Immature natural killer cell (primary cell): ENCODE measurements around the gene SHISA5. TPM values are rescaled to one million over a fixed set of nuclear protein-coding genes. Genes with fewer than 3 reads are reported as not detected.
"Not testable (repeated sequence)": the region's sequence is repeated elsewhere in the genome, so short reads cannot be mapped to it uniquely, and the experiment has no call there.

Source experiments
- DNase-seq, 3 donors: peaks; one replicate each; pipeline ENCODE4 v3.0.0; 2022; ENCODE audit warnings: mixed read lengths in 1 of 3
- H3K27ac Mint-ChIP-seq, 6 donors: one replicate each; pipeline ENCODE4 v1.8.0; 2020; ENCODE audit warnings: mixed read lengths in 6 of 6, mild to moderate bottlenecking in 5 of 6, inconsistent platforms in 4 of 6, moderate library complexity in 3 of 6
- H3K27me3 Mint-ChIP-seq, 3 donors: one replicate each; pipeline ENCODE4 v1.8.0; 2020 to 2021; ENCODE audit warnings: low read depth in 3 of 3, mild to moderate bottlenecking in 3 of 3, mixed read lengths in 3 of 3, moderate library complexity in 3 of 3, inconsistent platforms in 1 of 3
- H3K36me3 Mint-ChIP-seq, 3 donors: one replicate each; pipeline ENCODE4 v1.8.0; 2020; ENCODE audit warnings: mixed read lengths in 3 of 3, inconsistent platforms in 2 of 3, mild to moderate bottlenecking in 2 of 3
- H3K4me1 Mint-ChIP-seq, 2 donors: one replicate each; pipeline ENCODE4 v1.8.0; 2020; ENCODE audit warnings: inconsistent platforms in 2 of 2, mild to moderate bottlenecking in 2 of 2, mixed read lengths in 2 of 2, moderate library complexity in 1 of 2
- H3K4me3 Mint-ChIP-seq, 5 donors: one replicate each; pipeline ENCODE4 v1.8.0; 2020; ENCODE audit warnings: mild to moderate bottlenecking in 5 of 5, mixed read lengths in 5 of 5, inconsistent platforms in 3 of 5, moderate library complexity in 3 of 5
- H3K9me3 Mint-ChIP-seq, 6 donors: one replicate each; pipeline ENCODE4 v1.8.0; 2020; ENCODE audit warnings: mild to moderate bottlenecking in 6 of 6, mixed read lengths in 6 of 6, inconsistent platforms in 4 of 6, moderate library complexity in 3 of 6
- polyA plus RNA-seq, 3 donors: library from polyadenylated mRNA; unstranded; fragments of 300-500 nt; fragmentation: Illumina TruSeq; gene quantifications; one replicate each; pipeline ENCODE4 v1.2.3, GENCODE V29; 2021

Gene SHISA5
- polyA plus RNA-seq, 3 donors from 2014 or later = 351 to 618 (median 505) TPM

GRCh38 chr3:48478626-48479555, 25.1 kb downstream of the SHISA5 start:
- peak overlapping the region; percentile 95 to 100 (median 97) for H3K27ac Mint-ChIP-seq
- H3K27me3 Mint-ChIP-seq = peaks cover 9 to 18% (median 10%) of the 10 kb centered on the region in 3 donors
- H3K9me3 Mint-ChIP-seq = no peaks in the 10 kb centered on the region
- peak; percentile 81 to 83 (median 82) for DNase-seq
- H3K4me3 Mint-ChIP-seq = peak overlapping the region; percentile 83 to 93 (median 91)
- H3K36me3 Mint-ChIP-seq = no peaks in the 10 kb centered on the region
- H3K4me1 Mint-ChIP-seq = peaks cover 39 to 45% of the 10 kb centered on the region in 2 donors

GRCh38 chr3:48477959-48478520, 25.9 kb downstream of the SHISA5 start:
- H3K4me1 Mint-ChIP-seq = peaks cover 46 to 51% of the 10 kb centered on the region in 2 donors
- no peaks in the 10 kb centered on the region for H3K36me3 Mint-ChIP-seq
- DNase-seq = no peak
- H3K9me3 Mint-ChIP-seq = no peaks in the 10 kb centered on the region
- H3K27ac Mint-ChIP-seq = peak overlapping the region; percentile 95 to 100 (median 97)
- H3K4me3 Mint-ChIP-seq = peak overlapping the region; percentile 83 to 93 (median 91)
- H3K27me3 Mint-ChIP-seq = peaks cover 9 to 20% (median 10%) of the 10 kb centered on the region in 3 donors

- Mint-ChIP-seq H3K27me3 (peaks cover 12 to 22% (median 14%) of the 10 kb centered on the region in 3 donors), H3K9me3 (no peaks in the 10 kb centered on the region), H3K36me3 (no peaks in the 10 kb centered on the region), H3K4me1 (peaks cover 51 to 60% of the 10 kb centered on the region in 2 donors), H3K4me3 (no peak overlapping the region), H3K27ac (peak overlapping the region; percentile 95 to 100 (median 97))
- no peak for DNase-seq
Measured at GRCh38 chr3:48476426-48477053, 27.4 kb downstream of the SHISA5 start.

GRCh38 chr3:48475188-48475587, 28.8 kb downstream of the SHISA5 start:
- Mint-ChIP-seq H3K9me3 (no peaks in the 10 kb centered on the region), H3K4me1 (peaks cover 49 to 67% of the 10 kb centered on the region in 2 donors), H3K4me3 (no peak overlapping the region), H3K36me3 (no peaks in the 10 kb centered on the region), H3K27me3 (peaks cover 12 to 21% (median 14%) of the 10 kb centered on the region in 3 donors), H3K27ac (peak overlapping the region; percentile 83 to 97 (median 90))
- DNase-seq = no peak

- peak overlapping the region in 2 of 5 donors; percentile 22 to 35 for H3K4me3 Mint-ChIP-seq
Measured at GRCh38 chr3:48474619-48475018, 29.4 kb downstream of the SHISA5 start.

GRCh38 chr3:48474031-48474430, 29.9 kb downstream of the SHISA5 start:
- peaks cover 6 to 13% (median 9%) of the 10 kb centered on the region in 3 donors for H3K27me3 Mint-ChIP-seq
- H3K27ac Mint-ChIP-seq = peak overlapping the region; percentile 40 to 99 (median 84)
- peak overlapping the region in 1 of 5 donors; percentile 95 for H3K4me3 Mint-ChIP-seq

More at GRCh38 chr3:48474619-48475018, 29.4 kb downstream of the SHISA5 start:
- Mint-ChIP-seq H3K27me3 (peaks cover 11 to 18% (median 14%) of the 10 kb centered on the region in 3 donors), H3K4me1 (peaks cover 51 to 67% of the 10 kb centered on the region in 2 donors), H3K36me3 (peaks cover 0 to 4% (median 0%) of the 10 kb centered on the region in 3 donors), H3K27ac (peak overlapping the region; percentile 83 to 97 (median 90)), H3K9me3 (no peaks in the 10 kb centered on the region)
- DNase-seq = no peak

GRCh38 chr3:48473617-48473952, 30.4 kb downstream of the SHISA5 start:
- no peaks in the 10 kb centered on the region for H3K9me3 Mint-ChIP-seq
- H3K36me3 Mint-ChIP-seq = peaks cover 0 to 9% (median 0%) of the 10 kb centered on the region in 3 donors
- H3K27ac Mint-ChIP-seq = peak overlapping the region; percentile 95 to 100 (median 98)
- peaks cover 4 to 9% (median 5%) of the 10 kb centered on the region in 3 donors for H3K27me3 Mint-ChIP-seq
- H3K4me1 Mint-ChIP-seq = peaks cover 51 to 67% of the 10 kb centered on the region in 2 donors
- no peak for DNase-seq
- peak overlapping the region; percentile 89 to 97 (median 95) for H3K4me3 Mint-ChIP-seq

More at GRCh38 chr3:48474031-48474430, 29.9 kb downstream of the SHISA5 start:
- peaks cover 51 to 67% of the 10 kb centered on the region in 2 donors for H3K4me1 Mint-ChIP-seq
- DNase-seq, H3K9me3 Mint-ChIP-seq, H3K36me3 Mint-ChIP-seq: not testable (repeated sequence)

- DNase-seq = peak; percentile 93
- Mint-ChIP-seq H3K4me1 (peaks cover 51 to 64% of the 10 kb centered on the region in 2 donors), H3K9me3 (no peaks in the 10 kb centered on the region), H3K4me3 (peak overlapping the region; percentile 89 to 97 (median 95)), H3K27ac (peak overlapping the region; percentile 95 to 100 (median 98)), H3K36me3 (peaks cover 0 to 9% (median 2%) of the 10 kb centered on the region in 3 donors), H3K27me3 (peaks cover 4 to 8% (median 5%) of the 10 kb centered on the region in 3 donors)
Measured at GRCh38 chr3:48472923-48473616, 30.9 kb downstream of the SHISA5 start.

- H3K4me3 Mint-ChIP-seq = peak overlapping the region; percentile 89 to 97 (median 95)
- peaks cover 51 to 64% of the 10 kb centered on the region in 2 donors for H3K4me1 Mint-ChIP-seq
- peaks cover 0 to 12% (median 4%) of the 10 kb centered on the region in 3 donors for H3K36me3 Mint-ChIP-seq
- H3K9me3 Mint-ChIP-seq = no peaks in the 10 kb centered on the region
- no peak for DNase-seq
- H3K27ac Mint-ChIP-seq = peak overlapping the region; percentile 95 to 100 (median 98)
- peaks cover 4 to 8% (median 5%) of the 10 kb centered on the region in 3 donors for H3K27me3 Mint-ChIP-seq
Measured at GRCh38 chr3:48472673-48472922, 31.4 kb downstream of the SHISA5 start.

GRCh38 chr3:48470286-48470685, 33.7 kb downstream of the SHISA5 start:
- peak overlapping the region; percentile 79 to 91 (median 86) for H3K27ac Mint-ChIP-seq

GRCh38 chr3:48469046-48469915, 34.7 kb downstream of the SHISA5 start:
- peaks cover 0 to 12% (median 4%) of the 10 kb centered on the region in 3 donors for H3K36me3 Mint-ChIP-seq
- H3K27ac Mint-ChIP-seq = peak overlapping the region; percentile 79 to 88 (median 82)
- peaks cover 6 to 11% (median 8%) of the 10 kb centered on the region in 3 donors for H3K27me3 Mint-ChIP-seq
- H3K9me3 Mint-ChIP-seq = no peaks in the 10 kb centered on the region
- H3K4me1 Mint-ChIP-seq = peaks cover 64 to 72% of the 10 kb centered on the region in 2 donors
- peak overlapping the region in 3 of 5 donors; percentile 29 to 60 (median 46) for H3K4me3 Mint-ChIP-seq
- no peak for DNase-seq

More at GRCh38 chr3:48470286-48470685, 33.7 kb downstream of the SHISA5 start:
- Mint-ChIP-seq H3K4me1 (peaks cover 70 to 76% of the 10 kb centered on the region in 2 donors), H3K36me3 (peaks cover 0 to 12% (median 4%) of the 10 kb centered on the region in 3 donors), H3K27me3 (peaks cover 6 to 10% (median 8%) of the 10 kb centered on the region in 3 donors), H3K4me3 (peak overlapping the region; percentile 13 to 65 (median 59)), H3K9me3 (no peaks in the 10 kb centered on the region)
- no peak for DNase-seq

- Mint-ChIP-seq H3K36me3 (peaks cover 0 to 12% (median 4%) of the 10 kb centered on the region in 3 donors), H3K27me3 (peaks cover 6 to 11% (median 8%) of the 10 kb centered on the region in 3 donors), H3K4me3 (peak overlapping the region in 3 of 5 donors; percentile 24 to 84 (median 52)), H3K4me1 (peaks cover 60 to 69% of the 10 kb centered on the region in 2 donors), H3K9me3 (no peaks in the 10 kb centered on the region), H3K27ac (peak overlapping the region; percentile 68 to 99 (median 98))
- no peak for DNase-seq
Measured at GRCh38 chr3:48468329-48468731, 35.6 kb downstream of the SHISA5 start.
